Chondrocyte (in vitro differentiated cells): Measurements from ENCODE around the gene PHOSPHO1. TPM values are rescaled to one million over a fixed set of nuclear protein-coding genes. Genes with fewer than 3 reads are reported as not detected.
"Not testable (repeated sequence)": the region's sequence is repeated elsewhere in the genome, so short reads cannot be mapped to it uniquely, and the experiment has no call there.

ENCODE experiments used
- DNase-seq: peaks from one replicate; pipeline ENCODE4 v3.0.0; 2021; ENCODE audit warnings: mixed read lengths, low spot score
- H3K27ac Mint-ChIP-seq: one replicate; pipeline ENCODE4 v1.8.0; 2021; ENCODE audit warnings: mild to moderate bottlenecking, moderate library complexity, mixed read lengths; ENCODE audit not compliant: unreplicated experiment
- H3K27me3 Mint-ChIP-seq: 2 replicates; pipeline ENCODE4 v1.8.0; 2021; ENCODE audit warnings: low read depth, mixed read lengths
- H3K36me3 Mint-ChIP-seq: 2 replicates; pipeline ENCODE4 v1.8.0; 2021; ENCODE audit warnings: low read depth, mixed read lengths
- H3K4me1 Mint-ChIP-seq: 2 replicates; pipeline ENCODE4 v1.8.0; 2021; ENCODE audit warnings: low read depth, mild to moderate bottlenecking, mixed read lengths
- H3K4me3 Mint-ChIP-seq: one replicate; pipeline ENCODE4 v1.8.0; 2021; ENCODE audit warnings: mild to moderate bottlenecking, moderate library complexity, mixed read lengths; ENCODE audit not compliant: unreplicated experiment
- H3K9me3 Mint-ChIP-seq: 2 replicates; pipeline ENCODE4 v1.8.0; 2021; ENCODE audit warnings: low read depth, mixed read lengths
- long read RNA-seq: library from polyadenylated mRNA; stranded (forward); transcript quantifications from one replicate; pipeline ENCODE4 v2.0.0, GENCODE V29; 2021
- total RNA-seq: library from RNA; stranded (reverse); gene quantifications from 3 replicates; pipeline ENCODE4 v1.2.1, GENCODE V29; 2021
- TF ChIP-seq, protein P1 (sequence below): fragments of 200-600 bp; sonication (generic); IDR thresholded peaks from 2 replicates; pipeline ENCODE4 v1.5.0; 2021; ENCODE audit warnings: antibody characterized with exemption, mild to moderate bottlenecking, moderate library complexity

The PHOSPHO1 gene, protein sequence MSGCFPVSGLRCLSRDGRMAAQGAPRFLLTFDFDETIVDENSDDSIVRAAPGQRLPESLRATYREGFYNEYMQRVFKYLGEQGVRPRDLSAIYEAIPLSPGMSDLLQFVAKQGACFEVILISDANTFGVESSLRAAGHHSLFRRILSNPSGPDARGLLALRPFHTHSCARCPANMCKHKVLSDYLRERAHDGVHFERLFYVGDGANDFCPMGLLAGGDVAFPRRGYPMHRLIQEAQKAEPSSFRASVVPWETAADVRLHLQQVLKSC
- 0.36 TPM in 1 of 3 replicates, not detected in the others for total RNA-seq
- long read RNA-seq: 0 reads

- no peak for DNase-seq
- H3K27ac Mint-ChIP-seq: no peak within 1 kb of the TSS
- H3K4me1 Mint-ChIP-seq: peaks cover 6% of the 10 kb centered on the region
- H3K4me3 Mint-ChIP-seq: peak within 1 kb of the TSS; percentile 70
- H3K9me3 Mint-ChIP-seq: no peaks in the 10 kb centered on the region
- H3K36me3 Mint-ChIP-seq: no peaks in the 10 kb centered on the region
- H3K27me3 Mint-ChIP-seq: peaks cover 20% of the 10 kb centered on the region
- TF ChIP-seq, protein P1, sequence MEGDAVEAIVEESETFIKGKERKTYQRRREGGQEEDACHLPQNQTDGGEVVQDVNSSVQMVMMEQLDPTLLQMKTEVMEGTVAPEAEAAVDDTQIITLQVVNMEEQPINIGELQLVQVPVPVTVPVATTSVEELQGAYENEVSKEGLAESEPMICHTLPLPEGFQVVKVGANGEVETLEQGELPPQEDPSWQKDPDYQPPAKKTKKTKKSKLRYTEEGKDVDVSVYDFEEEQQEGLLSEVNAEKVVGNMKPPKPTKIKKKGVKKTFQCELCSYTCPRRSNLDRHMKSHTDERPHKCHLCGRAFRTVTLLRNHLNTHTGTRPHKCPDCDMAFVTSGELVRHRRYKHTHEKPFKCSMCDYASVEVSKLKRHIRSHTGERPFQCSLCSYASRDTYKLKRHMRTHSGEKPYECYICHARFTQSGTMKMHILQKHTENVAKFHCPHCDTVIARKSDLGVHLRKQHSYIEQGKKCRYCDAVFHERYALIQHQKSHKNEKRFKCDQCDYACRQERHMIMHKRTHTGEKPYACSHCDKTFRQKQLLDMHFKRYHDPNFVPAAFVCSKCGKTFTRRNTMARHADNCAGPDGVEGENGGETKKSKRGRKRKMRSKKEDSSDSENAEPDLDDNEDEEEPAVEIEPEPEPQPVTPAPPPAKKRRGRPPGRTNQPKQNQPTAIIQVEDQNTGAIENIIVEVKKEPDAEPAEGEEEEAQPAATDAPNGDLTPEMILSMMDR: no peak
These were observed at the start of gene PHOSPHO1 for GRCh38 chr17:49230636-49231562. Gene PHOSPHO1, minus strand, starts transcription at chr17:49230787. Its CDS starts 4,096 bp downstream, at chr17:49226691.

- H3K4me1 Mint-ChIP-seq: no peaks in the 10 kb centered on the region
- no peak overlapping the region for H3K4me3 Mint-ChIP-seq
- TF ChIP-seq, protein P1: no peak
- peak; percentile 13 for DNase-seq
- H3K27me3 Mint-ChIP-seq: peaks cover 2% of the 10 kb centered on the region
- H3K27ac Mint-ChIP-seq: no peak overlapping the region
- peaks cover 7% of the 10 kb centered on the region for H3K36me3 Mint-ChIP-seq
- H3K9me3 Mint-ChIP-seq: no peaks in the 10 kb centered on the region
These were observed 49.5 kb upstream of the PHOSPHO1 start for GRCh38 chr17:49280061-49280460.

DNA sequence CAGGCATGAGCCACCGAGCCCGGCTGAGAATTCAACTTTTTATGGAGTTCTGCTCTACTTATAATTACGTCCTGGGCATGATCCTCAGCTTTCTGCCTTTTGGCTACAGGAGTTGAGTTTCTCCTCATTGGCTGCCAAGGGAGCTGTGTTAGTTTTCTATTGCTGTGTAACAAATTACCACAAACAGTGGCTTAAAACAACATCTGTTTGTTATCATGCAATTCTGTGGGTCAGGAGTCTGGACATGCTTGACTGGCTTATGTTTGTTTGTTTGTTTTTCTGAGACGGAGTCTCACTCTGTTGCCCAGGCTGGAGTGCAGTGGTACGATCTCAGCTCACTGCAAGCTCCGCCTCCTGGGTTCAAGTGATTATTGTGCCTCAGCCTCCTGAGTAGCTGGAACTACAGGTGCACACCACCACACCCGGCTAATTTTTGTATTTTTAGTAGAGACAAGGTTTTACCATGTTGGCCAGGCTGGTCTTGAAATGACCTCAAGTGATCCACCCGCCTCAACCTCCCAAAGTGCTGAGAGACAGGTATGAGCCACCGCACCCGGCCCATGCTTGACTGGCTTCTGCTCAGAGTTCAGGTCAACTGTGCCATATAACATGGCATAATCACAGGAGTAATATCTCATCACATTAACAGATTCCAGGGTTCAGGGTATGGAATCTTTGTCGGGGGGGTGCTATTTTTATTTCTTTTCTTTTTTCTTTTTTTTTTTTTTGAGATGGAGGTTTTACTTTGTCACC, 48.9 kb upstream of the PHOSPHO1 start:
- not testable (repeated sequence) for H3K27ac Mint-ChIP-seq

DNA sequence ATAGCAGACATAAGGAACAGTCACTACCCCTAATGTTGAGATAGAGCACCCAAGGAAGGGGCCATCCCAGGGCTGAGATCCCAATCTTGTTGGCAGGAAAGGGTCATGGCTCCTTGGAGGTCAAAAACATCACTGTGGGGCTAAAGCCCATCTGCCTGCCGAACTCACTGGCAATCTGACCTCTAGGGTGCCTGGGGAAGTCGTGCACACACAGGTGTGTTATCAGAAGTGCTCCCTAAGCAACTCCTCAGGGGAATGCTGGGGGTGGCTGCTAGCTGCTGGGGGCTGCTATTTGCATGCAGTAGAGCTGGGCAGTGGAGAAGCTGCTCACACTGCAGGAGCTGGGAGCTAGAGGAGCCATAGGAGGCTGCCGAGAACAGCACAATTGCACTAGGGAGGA, 47.5 kb upstream of the PHOSPHO1 start:
- TF ChIP-seq, protein P1: no peak
- H3K27me3 Mint-ChIP-seq: peaks cover 2% of the 10 kb centered on the region
- no peak overlapping the region for H3K4me3 Mint-ChIP-seq
- H3K4me1 Mint-ChIP-seq: no peaks in the 10 kb centered on the region
- H3K27ac Mint-ChIP-seq: no peak overlapping the region
- H3K36me3 Mint-ChIP-seq: peaks cover 7% of the 10 kb centered on the region
- peak; percentile 56 for DNase-seq
- H3K9me3 Mint-ChIP-seq: no peaks in the 10 kb centered on the region

More for the DNA sequence above, 48.9 kb upstream of the PHOSPHO1 start:
- H3K9me3 Mint-ChIP-seq, H3K4me3 Mint-ChIP-seq, H3K27me3 Mint-ChIP-seq, H3K36me3 Mint-ChIP-seq, H3K4me1 Mint-ChIP-seq: not testable (repeated sequence)
- peak; percentile 40 for DNase-seq

DNA sequence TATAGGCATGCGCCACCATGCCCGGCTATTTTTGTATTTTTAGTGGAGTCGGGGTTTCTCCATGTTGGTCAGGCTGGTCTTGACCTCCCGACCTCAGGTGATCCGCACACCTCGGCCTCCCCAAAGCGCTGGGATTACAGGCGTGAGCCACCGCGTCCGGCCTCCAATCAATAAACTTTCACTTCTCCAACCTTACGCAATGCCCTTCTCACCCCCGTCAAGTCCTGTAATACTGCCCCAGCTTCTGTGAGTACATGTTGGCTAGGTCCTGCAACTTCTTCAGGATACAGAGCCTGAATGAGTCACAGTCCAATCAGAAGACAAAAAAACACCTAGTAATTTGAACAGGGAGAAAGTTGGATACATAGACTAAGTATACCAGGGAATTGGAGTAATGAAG, 47.1 kb upstream of the PHOSPHO1 start:
- Mint-ChIP-seq H3K27me3 (peaks cover 1% of the 10 kb centered on the region), H3K4me3 (no peak overlapping the region), H3K27ac (no peak overlapping the region), H3K4me1 (no peaks in the 10 kb centered on the region), H3K36me3 (peaks cover 7% of the 10 kb centered on the region), H3K9me3 (no peaks in the 10 kb centered on the region)
- DNase-seq: peak; percentile 38
- TF ChIP-seq, protein P1: no peak

- H3K4me3 Mint-ChIP-seq, H3K27me3 Mint-ChIP-seq, H3K9me3 Mint-ChIP-seq, H3K27ac Mint-ChIP-seq, H3K4me1 Mint-ChIP-seq, H3K36me3 Mint-ChIP-seq: not testable (repeated sequence)
- peak; percentile 20 for DNase-seq
These were observed 45.4 kb upstream of the PHOSPHO1 start for GRCh38 chr17:49275981-49276380.
